ENCODE results near the gene ZNF512.

DNA sequence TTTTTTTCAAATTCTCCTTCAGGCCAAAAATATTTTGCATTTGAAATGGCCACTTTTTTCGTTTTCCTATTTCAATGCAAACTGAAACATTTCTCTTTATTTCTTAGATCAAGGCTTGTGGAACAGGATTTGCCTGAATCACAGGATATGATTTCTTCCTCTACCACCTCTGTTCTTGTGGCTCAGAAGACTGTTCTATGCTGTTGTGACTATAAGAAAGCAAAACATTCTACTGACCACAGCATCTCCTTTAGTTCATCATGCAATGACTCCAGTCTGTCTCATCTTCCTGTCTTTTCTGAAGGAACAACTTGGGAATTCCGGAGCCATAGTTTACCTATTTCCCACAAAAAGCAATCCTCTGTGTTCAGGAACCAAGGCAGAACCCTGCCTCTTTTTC, 16.2 kb upstream of the ZNF512 start:
- TF ChIP-seq CTCF (IDR thresholded peaks at IDR 0.05): no peak
- no peak for TF ChIP-seq POLR2AphosphoS5 (IDR thresholded peaks at IDR 0.05)

Measured in upper lobe of left lung (tissue), 4 donors.